ENCODE measurements around the gene PRKG1.

PRKG1 gene

DNA sequence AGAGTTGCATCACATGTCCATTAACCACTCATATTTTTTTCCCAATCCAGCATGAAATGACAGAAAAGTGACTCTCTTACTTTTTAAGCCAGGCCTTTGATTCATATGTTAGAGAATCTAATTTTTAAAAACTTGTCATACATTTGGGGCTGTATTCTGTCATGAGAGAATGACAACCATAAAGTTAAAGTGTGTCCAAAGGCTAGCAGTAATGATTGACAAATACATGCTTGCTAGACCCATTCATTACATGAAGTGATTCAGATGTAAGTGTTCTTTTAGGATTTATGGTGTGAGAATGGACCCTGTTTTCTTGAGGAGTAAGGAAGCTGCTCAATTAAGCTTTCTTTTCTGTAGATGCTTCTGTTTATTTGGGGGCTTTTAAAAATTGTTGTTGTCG lies 549.7 kb downstream of the PRKG1 start:
- DNase-seq: no peak

DNA sequence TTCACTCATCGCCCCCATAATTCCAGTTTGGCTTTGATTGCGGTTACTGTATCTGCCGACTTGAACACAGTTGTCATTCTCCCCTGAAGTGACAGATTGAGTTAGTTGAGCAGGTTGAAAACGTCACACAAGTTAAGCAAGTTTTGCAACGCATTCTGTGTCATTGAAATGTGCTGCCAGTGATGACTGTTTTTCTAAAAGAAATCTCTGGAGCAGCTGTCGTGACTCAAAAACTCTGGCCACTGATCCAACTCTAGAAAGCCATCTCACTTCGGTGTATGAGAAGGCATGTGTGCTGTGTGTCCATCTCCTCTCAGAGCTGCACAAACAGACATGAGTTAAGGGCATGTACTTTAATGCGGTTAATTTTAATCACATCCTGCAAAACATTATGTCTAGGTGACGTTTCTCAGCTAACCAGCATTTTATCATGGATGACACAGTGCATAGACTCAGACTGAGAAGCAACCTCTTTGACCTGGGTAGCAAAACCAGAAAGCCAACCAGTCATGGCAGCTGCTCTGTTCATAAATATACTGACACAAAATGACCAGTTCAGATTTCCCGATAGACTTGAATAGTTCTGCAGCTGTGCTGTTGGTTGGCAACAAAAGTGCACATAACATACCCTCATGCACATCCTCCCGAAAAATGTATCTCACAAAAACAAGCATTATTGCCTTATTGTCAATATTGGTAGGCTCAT lies 555.8 kb downstream of the PRKG1 start:
- DNase-seq: no peak

DNA sequence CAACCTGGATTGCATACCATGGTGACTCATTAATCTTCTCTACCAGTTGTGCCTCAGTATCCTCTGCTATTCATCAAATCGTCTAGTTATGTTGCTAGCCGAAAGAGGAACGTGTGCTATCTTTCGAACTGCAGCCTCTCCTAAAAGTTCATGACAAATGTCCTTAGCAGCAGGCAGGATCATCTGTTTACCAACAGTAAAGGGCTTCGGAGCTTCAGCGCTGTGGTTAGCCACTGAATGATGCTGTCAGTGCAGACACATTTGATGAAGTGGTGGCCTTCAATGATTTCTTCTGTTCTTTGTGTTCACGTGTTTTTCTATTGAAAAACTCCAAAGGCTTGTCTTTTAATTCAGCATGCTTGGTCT lies 556.3 kb downstream of the PRKG1 start:
- DNase-seq: no peak

DNA sequence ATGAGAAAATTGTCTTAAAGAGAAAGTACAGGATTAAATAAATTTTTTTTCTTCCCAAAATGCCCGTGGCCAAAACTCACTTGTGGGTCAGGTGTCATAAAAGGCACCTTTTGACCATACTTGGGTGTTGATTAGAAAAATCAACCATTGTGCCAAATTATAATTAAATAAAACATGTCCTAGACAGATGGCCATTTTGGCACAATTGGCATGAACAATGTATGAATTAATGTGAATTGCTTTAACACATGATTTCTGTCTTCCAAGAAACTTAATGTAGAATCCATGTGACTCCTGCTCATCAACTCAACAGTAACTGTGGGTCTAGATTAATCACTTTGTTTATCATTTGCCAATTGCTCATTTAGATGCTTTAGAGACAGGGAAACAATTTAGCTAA lies 561.1 kb downstream of the PRKG1 start:
- DNase-seq: no peak

DNA sequence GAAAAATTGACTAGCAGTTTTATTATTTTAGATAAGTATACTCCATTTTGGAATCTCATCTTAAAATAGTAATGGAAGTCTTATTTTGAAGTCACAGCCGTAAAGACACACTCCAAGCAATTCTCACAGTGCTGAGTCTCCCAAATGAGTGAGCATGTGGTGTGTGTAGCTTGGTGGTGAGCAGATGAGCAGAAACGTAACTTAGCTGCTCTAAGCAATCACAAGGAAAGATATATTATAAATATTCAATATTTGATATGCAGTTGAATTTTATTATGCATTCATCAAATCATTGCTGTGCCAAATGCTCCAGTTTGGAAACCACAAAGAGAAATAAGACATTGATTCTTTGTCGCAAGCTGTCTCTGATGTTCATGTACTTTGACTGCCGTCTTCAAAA lies 563.9 kb downstream of the PRKG1 start:
- DNase-seq: no peak

DNA sequence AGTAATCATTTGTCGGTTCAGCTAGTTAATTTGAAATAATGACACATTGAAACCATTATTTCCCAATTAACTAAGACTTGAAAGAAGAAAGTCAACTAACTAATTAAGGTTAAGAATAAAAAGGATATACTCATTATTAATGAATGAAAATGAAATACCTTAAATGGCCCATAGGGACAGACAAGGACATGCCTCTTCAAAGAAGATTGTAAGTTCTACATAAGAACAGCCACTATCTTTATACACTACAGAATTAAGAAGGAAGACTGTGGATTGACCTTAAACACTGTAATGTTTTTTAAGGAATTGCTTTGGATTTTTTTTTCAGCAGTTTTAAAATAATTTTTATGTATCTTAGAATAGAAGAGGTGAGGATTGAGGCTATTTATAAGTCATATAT lies 564.5 kb downstream of the PRKG1 start:
- no peak for DNase-seq

DNA sequence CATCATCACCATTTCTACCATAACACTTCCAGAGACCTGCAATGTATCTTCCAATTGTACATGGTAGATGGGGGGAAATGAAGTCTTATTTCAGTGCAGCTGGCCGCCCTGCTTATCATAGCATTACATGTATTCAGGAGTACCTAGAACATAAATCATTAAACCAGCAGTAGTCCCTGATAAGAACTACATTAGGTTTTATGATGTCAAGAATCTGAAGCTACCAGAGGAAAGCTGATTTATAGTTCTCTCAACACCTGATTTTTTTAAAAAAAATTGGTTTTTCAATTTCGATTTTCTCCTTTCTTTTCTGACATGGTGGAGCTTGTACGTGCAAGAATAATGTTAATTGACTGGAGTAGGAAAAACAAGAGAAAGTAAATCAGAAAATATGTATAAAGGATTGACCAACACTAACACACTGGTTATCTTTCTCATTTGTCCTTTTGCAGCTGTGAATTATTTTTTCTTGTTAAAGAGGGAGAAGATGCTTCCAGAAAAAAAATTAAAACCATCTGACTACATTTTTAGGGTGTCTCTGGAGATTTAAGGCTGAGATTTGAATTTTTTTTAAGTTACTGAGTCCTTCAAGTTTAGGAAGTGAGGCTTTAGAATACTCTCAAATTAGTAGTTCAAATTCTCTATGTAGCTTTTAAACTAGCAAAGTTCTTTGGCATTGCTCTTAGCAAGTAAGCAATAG lies 566.0 kb downstream of the PRKG1 start:
- DNase-seq: no peak

DNA sequence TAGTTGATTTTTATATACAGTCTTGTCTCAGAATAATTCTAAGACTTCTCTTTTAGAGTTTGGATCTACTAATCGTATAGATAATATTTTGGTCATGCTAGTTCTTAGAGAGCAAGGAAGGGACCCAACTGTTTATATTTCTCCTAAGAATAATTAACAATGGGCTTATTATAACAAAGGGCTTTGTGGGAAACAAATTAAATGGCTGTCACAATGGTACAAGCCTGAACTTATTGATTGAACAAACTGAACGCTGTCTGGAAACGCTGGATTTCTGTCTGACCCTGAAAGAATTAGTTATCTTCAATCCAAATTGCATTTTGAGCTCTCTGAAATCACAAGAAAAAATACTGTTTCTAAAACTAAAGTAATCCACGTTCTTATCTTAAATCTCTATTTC lies 568.3 kb downstream of the PRKG1 start:
- no peak for DNase-seq

DNA sequence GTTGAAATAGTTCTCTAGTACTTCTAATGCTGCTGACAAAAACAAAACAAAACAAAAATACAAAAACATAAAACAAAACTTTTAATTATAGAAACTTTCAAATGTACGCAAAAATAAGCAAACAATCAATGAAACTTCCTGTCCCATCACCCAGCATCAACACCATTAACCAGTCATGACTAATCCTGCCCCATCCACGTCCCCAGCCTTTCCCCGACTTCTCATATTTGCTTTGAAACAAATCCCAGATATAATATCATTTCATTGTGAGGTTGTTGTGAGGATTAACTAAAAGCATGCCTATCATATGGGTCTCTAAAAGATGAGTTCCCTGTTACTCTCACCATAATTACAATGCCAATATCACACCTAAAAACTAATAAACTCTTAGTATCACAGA lies 569.4 kb downstream of the PRKG1 start:
- no peak for DNase-seq

DNA sequence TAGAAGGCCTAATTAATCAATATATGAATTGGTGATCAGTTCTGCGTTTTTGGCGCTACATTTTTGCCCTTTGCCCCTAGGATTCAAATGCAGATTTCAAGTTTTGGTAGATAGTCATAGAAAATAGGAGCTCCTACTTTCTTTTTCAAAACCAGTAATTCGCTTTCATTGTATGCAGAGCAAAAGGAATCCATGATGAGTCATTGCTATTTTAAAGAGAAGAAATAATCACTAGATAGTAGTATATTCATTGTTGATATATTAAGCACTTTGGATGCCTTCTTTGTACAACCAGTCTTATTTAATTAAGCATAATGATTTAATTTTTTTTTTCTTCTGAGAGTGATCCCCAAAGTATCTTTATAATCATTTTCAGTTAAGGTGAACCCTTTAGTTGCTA lies 574.8 kb downstream of the PRKG1 start:
- DNase-seq: no peak

DNA sequence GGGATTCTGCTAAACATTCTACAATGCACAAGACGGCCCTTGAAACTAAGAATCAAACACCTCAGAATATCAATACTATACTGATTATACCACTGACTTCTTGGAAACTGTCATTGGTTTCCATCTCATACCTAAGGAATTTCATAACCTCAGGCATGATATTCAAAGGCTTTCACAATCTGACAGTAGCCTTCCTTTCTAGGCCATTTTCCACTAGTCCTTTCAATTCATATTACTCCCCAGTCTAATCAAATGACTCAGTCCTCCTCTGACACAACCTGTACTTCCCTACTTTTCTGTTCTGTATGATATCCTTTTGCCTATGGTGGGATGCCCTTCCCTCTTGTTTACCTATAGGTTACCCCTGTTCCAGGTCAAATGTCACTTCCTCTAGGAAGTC lies 576.8 kb downstream of the PRKG1 start:
- DNase-seq: no peak

DNA sequence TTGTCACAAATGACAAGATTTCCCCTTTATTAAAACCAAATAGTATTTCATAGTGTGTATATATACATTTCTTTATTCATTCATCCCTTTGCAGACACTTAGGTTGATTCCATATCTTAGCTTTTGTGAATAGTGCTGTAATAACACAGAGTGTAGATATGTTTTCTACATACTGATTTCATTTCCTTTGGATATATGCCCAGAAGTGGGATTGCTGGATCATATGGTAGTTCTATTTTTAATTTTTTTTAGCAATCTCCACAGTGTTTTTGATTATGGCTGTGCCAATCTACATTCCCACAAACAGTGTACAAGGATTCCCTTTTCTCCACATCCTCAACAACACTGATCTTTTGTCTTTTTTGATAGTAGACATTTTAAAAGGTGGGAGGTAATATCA lies 578.7 kb downstream of the PRKG1 start:
- DNase-seq: no peak

DNA sequence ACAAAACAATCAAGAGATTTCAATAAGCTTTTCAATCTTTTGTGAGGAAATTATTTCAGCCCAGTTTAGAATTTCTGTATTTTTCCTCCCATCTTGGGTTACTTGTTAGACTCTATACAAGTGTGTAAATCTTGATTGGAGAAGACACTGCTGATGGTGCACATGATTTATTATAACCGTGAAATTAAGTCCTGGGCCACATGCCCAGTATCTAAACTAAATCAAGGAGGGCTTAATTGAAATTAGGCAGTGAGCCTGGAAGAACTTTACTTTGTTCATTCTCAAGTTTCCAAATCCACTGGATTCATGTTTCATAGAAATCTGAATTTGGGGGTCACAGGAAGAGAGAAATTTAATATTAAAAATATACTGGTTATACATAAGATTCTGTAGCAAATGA lies 580.6 kb downstream of the PRKG1 start:
- DNase-seq: no peak

DNA sequence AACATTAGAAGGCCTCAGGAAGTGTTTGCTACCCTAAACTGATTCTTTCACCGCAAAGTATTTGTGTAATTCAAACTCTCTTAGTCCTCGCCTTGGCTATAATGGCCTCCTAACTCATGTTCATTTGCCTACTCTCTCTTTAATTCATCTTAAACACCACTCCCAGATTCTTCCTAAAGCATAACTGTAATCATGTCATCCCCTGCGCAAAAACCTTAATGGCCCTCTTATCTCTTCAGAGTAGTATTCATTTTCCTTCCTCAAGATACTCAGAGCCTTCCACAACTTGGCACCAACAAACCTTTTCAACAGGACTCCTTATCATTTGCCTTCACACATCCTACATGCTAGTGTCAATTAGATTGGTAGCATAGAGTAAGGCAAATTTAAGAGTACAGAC lies 582.2 kb downstream of the PRKG1 start:
- DNase-seq: no peak

DNA sequence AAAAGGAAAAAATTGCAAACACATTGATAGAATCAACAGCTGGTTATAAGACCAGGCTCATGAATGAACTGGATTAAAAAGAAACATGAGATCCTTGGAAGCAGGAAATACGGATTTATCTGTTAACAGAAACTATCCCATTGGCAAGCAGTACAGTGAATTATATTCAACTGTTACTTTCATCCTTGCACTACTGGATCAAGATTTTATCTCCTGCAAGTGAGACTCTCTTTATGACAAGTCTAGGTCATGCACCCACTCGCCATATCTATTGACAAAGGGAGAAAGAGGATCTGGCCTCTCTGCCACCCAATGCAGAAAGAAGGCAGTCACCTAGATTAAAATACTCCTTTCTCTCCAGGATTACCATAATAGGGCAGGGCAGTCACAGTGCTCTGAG lies 583.7 kb downstream of the PRKG1 start:
- DNase-seq: no peak

DNA sequence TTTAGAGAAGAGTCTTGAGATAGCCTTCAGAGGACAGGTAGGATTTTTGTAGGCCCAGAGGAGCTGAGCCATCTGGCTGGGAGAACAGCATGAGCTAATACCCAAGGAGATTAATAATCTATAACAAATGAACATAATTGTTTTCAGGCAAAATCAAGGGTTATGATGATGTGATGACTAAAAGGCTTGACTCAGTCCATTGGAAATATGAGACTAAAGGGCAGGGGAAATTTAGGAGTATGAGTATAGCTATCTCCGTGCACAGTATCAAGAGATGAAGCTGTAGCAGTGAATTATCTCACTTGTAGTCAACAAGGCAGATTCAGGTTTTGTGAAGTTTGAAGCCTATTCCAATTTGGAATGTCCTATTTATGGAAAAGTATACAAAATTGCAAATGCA lies 585.1 kb downstream of the PRKG1 start:
- no peak for DNase-seq

DNA sequence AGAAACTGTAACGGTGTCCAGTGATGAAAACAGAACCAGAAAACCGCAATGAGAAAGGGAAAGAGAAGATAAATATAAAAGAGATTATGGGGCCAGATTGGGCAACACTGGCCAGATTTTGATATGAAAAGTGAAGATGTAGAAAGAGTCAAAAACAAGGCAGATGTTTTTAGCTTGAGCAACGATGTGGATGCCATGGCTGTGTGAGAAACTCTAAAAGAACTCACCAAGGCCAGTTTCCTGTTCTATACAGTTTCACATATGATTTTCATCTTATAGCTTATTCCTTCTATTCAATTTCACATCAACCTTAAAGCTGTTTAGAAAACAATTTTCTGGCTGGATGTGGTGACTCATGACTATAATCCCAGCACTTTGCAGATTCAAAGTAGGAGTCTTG lies 588.8 kb downstream of the PRKG1 start:
- no peak for DNase-seq

DNA sequence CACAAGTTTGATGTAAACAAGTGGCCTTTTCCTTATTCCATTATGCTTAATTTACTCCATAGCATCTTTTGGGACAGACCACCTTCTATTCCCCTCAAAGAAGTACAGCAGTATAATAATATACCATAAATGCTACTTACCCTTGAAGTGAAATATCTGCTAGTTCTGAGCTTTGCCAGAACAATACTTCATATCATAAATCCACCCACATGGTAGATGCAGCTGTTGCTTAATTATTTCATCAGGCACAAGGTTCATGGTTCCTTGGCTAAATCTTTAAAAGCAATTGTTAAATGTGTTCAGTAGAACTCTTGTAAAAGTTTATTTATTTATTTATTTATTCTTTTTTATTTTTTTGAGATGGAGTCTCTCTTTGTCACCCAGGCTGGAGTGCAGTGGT lies 592.2 kb downstream of the PRKG1 start:
- DNase-seq: no peak

DNA sequence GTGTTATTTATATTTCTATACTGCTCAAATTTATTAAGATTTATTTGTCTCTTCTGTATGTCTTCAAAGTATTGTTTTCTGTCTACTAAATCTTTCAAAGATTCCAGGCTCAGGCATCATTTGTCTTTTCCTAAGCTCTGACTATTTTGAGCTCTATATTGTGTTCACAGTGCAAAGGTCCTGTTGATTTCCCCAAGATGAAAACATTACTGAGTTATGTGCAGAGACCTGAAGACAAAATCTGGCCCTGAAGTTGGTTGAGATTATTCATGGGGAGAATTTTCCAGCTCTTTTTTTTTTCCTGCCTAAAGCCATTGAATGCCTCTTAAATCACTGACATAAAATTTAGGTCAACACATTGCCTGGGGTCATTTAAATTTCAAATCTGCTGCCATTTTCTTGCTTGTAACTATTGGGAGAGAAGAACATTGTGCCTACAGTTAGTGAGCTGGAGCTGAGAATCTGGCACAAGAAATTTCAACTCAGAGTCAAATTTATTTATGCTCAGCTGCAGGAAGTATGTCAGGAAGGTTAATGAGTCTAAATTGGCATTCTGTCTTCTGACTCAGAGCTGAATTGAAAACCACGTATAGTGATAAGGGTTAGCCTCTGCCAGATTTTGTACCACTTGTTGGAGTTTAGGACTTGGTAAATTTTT lies 593.5 kb downstream of the PRKG1 start:
- DNase-seq: no peak

DNA sequence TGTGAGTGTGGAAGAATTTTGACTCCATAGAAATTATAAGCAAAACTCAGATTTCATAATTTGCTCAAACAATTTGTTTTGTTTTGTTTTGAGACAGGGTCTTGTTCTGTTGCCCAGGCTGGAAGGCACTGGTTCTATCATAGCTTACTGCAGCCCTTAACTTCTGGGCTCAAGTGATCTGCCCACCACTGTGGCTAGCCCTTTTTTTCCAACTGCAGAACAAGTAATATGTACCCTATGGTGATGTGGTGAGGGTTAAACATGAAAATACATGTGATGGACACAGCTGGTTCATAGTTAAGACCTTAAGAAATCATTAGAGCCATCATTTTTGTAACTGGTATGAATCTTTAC lies 594.0 kb downstream of the PRKG1 start:
- no peak for DNase-seq

DNA sequence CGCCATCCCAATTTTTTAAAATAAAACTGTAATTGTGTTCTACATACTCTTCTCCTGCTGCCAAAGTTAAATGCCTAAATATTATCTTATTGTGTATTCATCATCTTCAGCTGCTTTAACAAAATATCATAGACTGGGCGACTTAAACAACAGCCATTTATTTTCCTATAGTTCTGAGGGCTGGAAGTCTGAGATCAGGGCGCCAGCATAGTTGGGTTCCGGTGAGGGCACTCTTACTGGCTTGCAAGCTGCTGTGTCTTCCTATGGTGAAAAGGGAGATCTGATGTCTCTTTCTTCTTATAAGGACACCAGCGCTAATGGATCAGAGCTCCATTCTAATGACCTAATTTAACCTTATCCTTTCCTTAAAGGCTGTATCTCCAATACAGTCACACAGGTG lies 594.8 kb downstream of the PRKG1 start:
- no peak for DNase-seq

DNA sequence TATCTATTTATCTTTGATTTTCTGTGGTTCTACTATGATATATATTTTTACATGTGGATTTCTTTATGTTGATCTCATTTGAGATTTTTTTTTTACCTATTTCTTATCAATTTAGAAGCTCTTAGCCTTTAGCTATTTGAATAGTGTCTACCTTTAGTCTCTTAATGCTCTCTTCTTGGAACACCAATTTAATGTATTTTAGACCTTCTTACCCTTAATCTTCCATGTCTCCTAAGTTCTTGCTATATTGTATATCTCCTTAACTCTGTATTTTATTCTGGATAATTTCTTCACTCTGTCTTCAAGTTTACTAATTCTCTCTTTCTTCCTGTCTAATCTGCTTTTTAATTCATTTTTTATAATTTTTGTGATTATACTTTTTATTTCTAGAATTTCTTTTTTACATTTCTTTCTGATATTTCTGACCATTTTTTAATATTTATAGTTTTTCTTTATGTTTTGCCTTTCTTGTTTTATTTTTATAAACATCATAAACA lies 597.8 kb downstream of the PRKG1 start:
- DNase-seq: no peak

DNA sequence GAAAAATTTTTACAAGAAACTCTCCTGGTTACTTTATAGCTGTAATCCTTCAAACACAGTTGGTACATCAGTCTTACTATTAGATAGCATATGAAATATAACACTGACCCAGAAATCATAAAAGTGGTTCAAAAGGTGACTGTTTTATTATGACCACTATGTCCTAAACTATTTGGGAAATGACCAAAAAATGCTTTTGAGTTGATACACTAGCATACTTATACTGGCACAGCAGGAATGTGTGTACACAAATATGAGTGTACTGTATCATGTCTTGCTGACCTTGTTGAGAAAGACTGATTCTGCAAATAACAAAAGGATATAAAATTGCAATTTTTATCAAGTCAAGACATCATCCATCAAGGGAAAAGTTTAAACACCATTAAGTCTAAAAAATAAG lies 600.8 kb downstream of the PRKG1 start:
- no peak for DNase-seq

DNA sequence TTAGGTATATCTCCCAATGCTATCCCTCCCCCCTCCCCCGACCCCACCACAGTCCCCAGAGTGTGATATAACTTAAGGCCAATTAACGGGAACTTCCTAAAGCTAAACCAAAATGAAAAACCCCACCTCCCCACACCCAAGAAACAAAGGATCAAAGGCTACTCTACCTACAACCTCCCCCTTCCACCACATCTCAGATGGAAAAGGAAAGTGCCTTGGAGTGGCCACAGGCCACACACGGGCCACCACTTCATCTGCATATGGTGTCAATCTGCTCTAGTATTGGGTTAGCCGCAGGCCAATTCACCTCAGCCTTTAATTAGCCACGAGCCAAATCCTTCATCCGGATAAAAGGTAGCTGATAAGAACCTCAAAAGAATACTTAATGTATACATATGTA lies 605.6 kb downstream of the PRKG1 start:
- no peak for DNase-seq
